Stimulated activated naive CD8-positive, alpha-beta T cell treated with anti-CD3 and anti-CD28 coated beads, Interleukin-15, Interleukin-2, amounts not matched to agents 100 ng/mL and 50 ng/mL, for 24 hours (primary cell): Measurements from ENCODE around the gene AREL1.
A peak's percentile ranks its signal among the peaks of the same experiment; 100 is the strongest.

ENCODE experiments used
- H3K27ac Mint-ChIP-seq: one replicate; pipeline ENCODE4 v1.8.0; 2021; ENCODE audit warnings: mild to moderate bottlenecking, mixed read lengths
- H3K27me3 Mint-ChIP-seq: one replicate; pipeline ENCODE4 v1.8.0; 2021; ENCODE audit warnings: mixed read lengths
- H3K36me3 Mint-ChIP-seq: one replicate; pipeline ENCODE4 v1.8.0; 2021; ENCODE audit warnings: low read depth, mixed read lengths
- H3K4me1 Mint-ChIP-seq: one replicate; pipeline ENCODE4 v1.8.0; 2021; ENCODE audit warnings: low read depth, mixed read lengths
- H3K4me3 Mint-ChIP-seq: one replicate; pipeline ENCODE4 v1.8.0; 2021; ENCODE audit warnings: mild to moderate bottlenecking, mixed read lengths
- H3K9me3 Mint-ChIP-seq: one replicate; pipeline ENCODE4 v1.8.0; 2021; ENCODE audit warnings: mixed read lengths

Gene AREL1

DNA sequence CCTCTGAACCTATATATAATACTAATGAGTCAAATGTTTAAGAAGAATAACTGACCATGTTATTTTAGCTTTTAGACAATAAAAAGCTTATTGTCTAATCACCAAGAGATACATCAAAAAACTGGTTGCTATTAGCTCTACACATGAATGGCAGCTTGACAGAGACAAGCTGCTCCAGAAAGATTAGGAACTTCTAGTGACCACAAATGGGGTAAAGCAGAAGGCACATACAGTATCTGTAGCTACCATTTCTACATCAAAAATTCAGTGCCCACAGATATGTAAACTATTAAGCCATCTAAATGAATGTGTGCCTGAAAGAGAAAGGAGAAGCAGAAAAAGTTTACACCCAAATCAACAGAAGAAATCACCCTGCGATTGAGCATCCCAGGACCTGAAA is 2.4 kb downstream of the AREL1 start:
- Mint-ChIP-seq H3K36me3 (peaks cover 11% of the 10 kb centered on the region), H3K27ac (no peak overlapping the region), H3K4me3 (no peak overlapping the region), H3K4me1 (peaks cover 49% of the 10 kb centered on the region), H3K9me3 (no peaks in the 10 kb centered on the region), H3K27me3 (no peaks in the 10 kb centered on the region)

GRCh38 chr14:74705613-74706500 is 7.0 kb downstream of the AREL1 start:
- Mint-ChIP-seq H3K36me3 (peaks cover 26% of the 10 kb centered on the region), H3K27me3 (no peaks in the 10 kb centered on the region), H3K4me1 (peaks cover 39% of the 10 kb centered on the region), H3K27ac (peak overlapping the region; percentile 7), H3K4me3 (no peak overlapping the region), H3K9me3 (peaks cover 7% of the 10 kb centered on the region)

DNA sequence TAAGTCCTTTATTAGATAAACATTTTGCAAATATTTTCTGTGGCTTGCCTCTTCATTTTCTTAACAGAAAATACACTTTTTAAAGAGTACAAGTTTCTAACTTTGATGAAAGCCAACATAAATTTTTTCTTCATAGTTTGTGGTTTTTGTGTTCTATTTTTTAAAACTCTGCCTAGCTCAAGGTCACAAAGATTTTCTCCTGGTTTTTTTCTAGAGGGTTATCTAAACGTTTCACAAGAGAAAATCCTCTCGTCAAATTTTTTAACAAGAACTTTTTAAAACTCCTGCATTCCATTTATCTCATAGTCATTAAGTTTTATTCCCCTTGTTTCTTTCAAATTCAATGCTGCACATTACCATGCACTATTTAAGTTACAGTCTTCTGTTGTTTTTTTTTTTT is 8.2 kb downstream of the AREL1 start:
- H3K9me3 Mint-ChIP-seq: peaks cover 7% of the 10 kb centered on the region
- H3K4me1 Mint-ChIP-seq: peaks cover 28% of the 10 kb centered on the region
- no peak overlapping the region for H3K4me3 Mint-ChIP-seq
- H3K36me3 Mint-ChIP-seq: peaks cover 37% of the 10 kb centered on the region
- no peak overlapping the region for H3K27ac Mint-ChIP-seq
- H3K27me3 Mint-ChIP-seq: no peaks in the 10 kb centered on the region

GRCh38 chr14:74703043-74703442 is 9.8 kb downstream of the AREL1 start:
- H3K9me3 Mint-ChIP-seq: peaks cover 7% of the 10 kb centered on the region
- H3K36me3 Mint-ChIP-seq: peaks cover 44% of the 10 kb centered on the region
- H3K4me1 Mint-ChIP-seq: peaks cover 22% of the 10 kb centered on the region
- H3K27ac Mint-ChIP-seq: peak overlapping the region; percentile 47
- no peak overlapping the region for H3K4me3 Mint-ChIP-seq
- no peaks in the 10 kb centered on the region for H3K27me3 Mint-ChIP-seq

- H3K4me3 Mint-ChIP-seq: no peak overlapping the region
- no peaks in the 10 kb centered on the region for H3K27me3 Mint-ChIP-seq
- no peak overlapping the region for H3K27ac Mint-ChIP-seq
- peaks cover 27% of the 10 kb centered on the region for H3K4me1 Mint-ChIP-seq
- peaks cover 7% of the 10 kb centered on the region for H3K9me3 Mint-ChIP-seq
- H3K36me3 Mint-ChIP-seq: peaks cover 48% of the 10 kb centered on the region
Measured at GRCh38 chr14:74702293-74702692, 10.6 kb downstream of the AREL1 start.

DNA sequence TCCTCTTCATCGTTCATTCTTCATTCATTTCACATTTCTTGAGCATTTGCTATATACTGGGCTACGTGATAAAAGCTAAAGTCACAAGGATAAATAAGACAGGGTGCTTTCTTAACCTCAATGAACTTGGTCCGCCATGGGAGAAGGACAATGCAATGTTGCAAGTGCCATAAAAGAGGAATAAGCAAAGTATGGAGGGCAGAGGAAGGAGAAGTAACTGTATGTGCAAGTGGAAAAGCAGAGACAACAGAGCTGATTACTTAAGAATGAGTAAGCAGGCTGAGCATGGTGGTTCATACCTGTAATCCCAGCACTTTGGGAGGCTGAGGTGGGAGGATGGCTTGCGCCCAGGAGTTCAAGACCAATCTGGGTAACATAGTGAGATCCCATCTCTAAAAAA is 14.4 kb downstream of the AREL1 start:
- no peak overlapping the region for H3K27ac Mint-ChIP-seq

GRCh38 chr14:74697976-74698375 is 14.9 kb downstream of the AREL1 start:
- peaks cover 13% of the 10 kb centered on the region for H3K4me1 Mint-ChIP-seq
- no peaks in the 10 kb centered on the region for H3K27me3 Mint-ChIP-seq
- H3K9me3 Mint-ChIP-seq: peaks cover 5% of the 10 kb centered on the region
- H3K27ac Mint-ChIP-seq: no peak overlapping the region
- peaks cover 43% of the 10 kb centered on the region for H3K36me3 Mint-ChIP-seq
- H3K4me3 Mint-ChIP-seq: no peak overlapping the region

More for the DNA sequence above, 14.4 kb downstream of the AREL1 start:
- peaks cover 14% of the 10 kb centered on the region for H3K4me1 Mint-ChIP-seq
- peaks cover 46% of the 10 kb centered on the region for H3K36me3 Mint-ChIP-seq
- peaks cover 7% of the 10 kb centered on the region for H3K9me3 Mint-ChIP-seq
- H3K27me3 Mint-ChIP-seq: no peaks in the 10 kb centered on the region
- no peak overlapping the region for H3K4me3 Mint-ChIP-seq

- peak overlapping the region; percentile 45 for H3K27ac Mint-ChIP-seq
- peaks cover 39% of the 10 kb centered on the region for H3K36me3 Mint-ChIP-seq
- H3K4me1 Mint-ChIP-seq: peaks cover 8% of the 10 kb centered on the region
- no peak overlapping the region for H3K4me3 Mint-ChIP-seq
- H3K9me3 Mint-ChIP-seq: peaks cover under 1% of the 10 kb centered on the region
- H3K27me3 Mint-ChIP-seq: no peaks in the 10 kb centered on the region
Measured at GRCh38 chr14:74697543-74697942, 15.3 kb downstream of the AREL1 start.

DNA sequence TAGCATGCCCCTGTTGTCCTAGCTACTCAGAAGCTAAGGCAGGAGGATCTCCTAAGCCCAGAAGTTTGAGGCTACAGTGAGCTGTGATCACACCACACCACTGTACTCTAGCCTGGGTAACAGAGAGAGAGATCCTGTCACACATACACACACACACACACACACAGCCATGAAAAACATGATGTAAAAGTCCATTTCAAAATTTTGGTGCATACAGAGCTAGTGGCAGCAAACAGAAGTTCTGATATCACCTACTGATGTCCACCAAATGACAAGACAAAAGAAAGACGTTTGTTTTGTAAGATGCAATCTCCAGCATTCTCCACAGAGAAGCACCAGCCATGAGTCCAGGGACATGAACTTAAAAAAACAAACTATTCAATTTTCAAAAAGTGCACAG is 15.9 kb downstream of the AREL1 start:
- Mint-ChIP-seq H3K27ac (no peak overlapping the region), H3K9me3 (no peaks in the 10 kb centered on the region)

DNA sequence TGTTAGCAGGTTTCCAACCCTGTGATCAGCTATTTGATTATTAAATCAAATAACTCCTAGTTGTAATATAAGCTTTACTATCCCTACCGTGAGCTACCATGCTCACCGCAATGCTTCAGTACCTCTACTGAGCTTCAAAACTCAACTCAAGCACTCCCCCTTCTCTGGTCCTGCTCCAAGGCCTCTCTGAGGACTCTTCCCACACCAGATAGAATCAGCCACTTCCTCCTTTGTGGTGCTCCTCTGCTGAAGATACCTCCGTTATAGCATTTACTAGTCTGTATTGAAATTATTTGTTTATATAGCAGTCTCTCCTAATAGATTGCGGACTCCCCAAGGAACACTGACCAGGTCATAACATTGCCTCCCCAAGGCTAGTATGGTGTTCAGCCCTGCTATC is 17.5 kb downstream of the AREL1 start:
- Mint-ChIP-seq H3K27ac (peak overlapping the region; percentile 54), H3K9me3 (no peaks in the 10 kb centered on the region), H3K36me3 (peaks cover 43% of the 10 kb centered on the region), H3K27me3 (no peaks in the 10 kb centered on the region), H3K4me1 (peaks cover 8% of the 10 kb centered on the region), H3K4me3 (no peak overlapping the region)

More for the DNA sequence above, 15.9 kb downstream of the AREL1 start:
- H3K27me3 Mint-ChIP-seq: no peaks in the 10 kb centered on the region
- peaks cover 42% of the 10 kb centered on the region for H3K36me3 Mint-ChIP-seq
- peaks cover 8% of the 10 kb centered on the region for H3K4me1 Mint-ChIP-seq
- H3K4me3 Mint-ChIP-seq: no peak overlapping the region

- H3K27ac Mint-ChIP-seq: no peak overlapping the region
- H3K4me1 Mint-ChIP-seq: peaks cover 8% of the 10 kb centered on the region
- peaks cover 43% of the 10 kb centered on the region for H3K36me3 Mint-ChIP-seq
- H3K4me3 Mint-ChIP-seq: no peak overlapping the region
- H3K27me3 Mint-ChIP-seq: no peaks in the 10 kb centered on the region
- no peaks in the 10 kb centered on the region for H3K9me3 Mint-ChIP-seq
Measured at GRCh38 chr14:74693191-74693590, 19.7 kb downstream of the AREL1 start.

DNA sequence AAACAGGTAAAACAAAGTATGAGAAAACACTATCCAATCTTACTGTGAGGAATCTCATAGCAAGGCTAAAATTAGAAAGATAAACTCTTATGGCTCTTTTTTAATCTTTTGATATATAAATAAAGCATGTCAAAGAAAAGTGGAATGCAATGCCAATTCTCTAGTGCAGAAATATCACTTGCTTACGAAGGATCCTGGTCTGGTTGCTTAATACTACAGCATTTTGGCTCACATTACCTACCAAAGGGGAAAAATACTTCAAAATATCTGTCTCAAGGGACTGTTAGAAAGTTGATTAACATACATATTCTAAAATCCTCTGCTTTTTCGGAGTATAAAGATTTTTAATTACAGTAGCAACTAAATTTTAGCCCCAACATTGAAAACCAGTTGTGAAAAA is 21.4 kb downstream of the AREL1 start:
- H3K27ac Mint-ChIP-seq: no peak overlapping the region
- peaks cover 45% of the 10 kb centered on the region for H3K36me3 Mint-ChIP-seq
- H3K4me1 Mint-ChIP-seq: no peaks in the 10 kb centered on the region
- H3K4me3 Mint-ChIP-seq: no peak overlapping the region
- no peaks in the 10 kb centered on the region for H3K9me3 Mint-ChIP-seq
- no peaks in the 10 kb centered on the region for H3K27me3 Mint-ChIP-seq

- Mint-ChIP-seq H3K27ac (no peak overlapping the region), H3K4me3 (no peak overlapping the region), H3K36me3 (peaks cover 67% of the 10 kb centered on the region), H3K9me3 (no peaks in the 10 kb centered on the region), H3K4me1 (peaks cover 29% of the 10 kb centered on the region), H3K27me3 (no peaks in the 10 kb centered on the region)
Measured at GRCh38 chr14:74685921-74686678, 26.8 kb downstream of the AREL1 start.

- no peak overlapping the region for H3K27ac Mint-ChIP-seq
- no peak overlapping the region for H3K4me3 Mint-ChIP-seq
- no peaks in the 10 kb centered on the region for H3K9me3 Mint-ChIP-seq
- H3K27me3 Mint-ChIP-seq: no peaks in the 10 kb centered on the region
- H3K4me1 Mint-ChIP-seq: peaks cover 34% of the 10 kb centered on the region
- H3K36me3 Mint-ChIP-seq: peaks cover 62% of the 10 kb centered on the region
Measured at GRCh38 chr14:74685056-74685455, 27.8 kb downstream of the AREL1 start.

DNA sequence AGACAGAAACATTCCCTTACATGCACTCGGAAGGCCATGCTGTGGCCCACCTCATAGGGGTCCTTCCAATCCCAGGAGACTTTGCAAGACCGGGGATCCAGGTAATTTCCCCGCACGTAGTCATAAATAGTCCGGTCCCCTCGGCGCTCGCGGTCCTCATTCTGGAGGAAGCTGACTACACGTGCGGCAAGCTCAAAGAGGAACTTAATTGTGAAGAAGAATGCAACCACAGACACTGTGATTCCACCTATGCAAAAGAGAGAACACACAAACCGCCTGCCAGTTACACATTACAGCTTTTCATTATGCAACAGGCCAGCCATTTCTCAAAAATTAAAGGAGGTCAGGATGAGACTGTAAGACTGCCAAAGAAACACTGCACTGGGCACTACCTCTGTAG is 28.4 kb downstream of the AREL1 start:
- Mint-ChIP-seq H3K9me3 (no peaks in the 10 kb centered on the region), H3K27me3 (no peaks in the 10 kb centered on the region), H3K4me1 (peaks cover 35% of the 10 kb centered on the region), H3K27ac (no peak overlapping the region), H3K36me3 (peaks cover 64% of the 10 kb centered on the region), H3K4me3 (no peak overlapping the region)
